HCT116 (cell line): ENCODE data around the gene NOTUM.

Experiments
- MAX ChIP-seq: IDR thresholded peaks from 2 replicates; pipeline ENCODE4 v1.6.1; 2012
- POLR2AphosphoS5 ChIP-seq: IDR thresholded peaks from 2 replicates; pipeline ENCODE4 v1.6.1; 2011; ENCODE audit warnings: mild to moderate bottlenecking, low read depth, low read length, moderate library complexity
- TCF7L2 ChIP-seq: IDR thresholded peaks from 2 replicates; pipeline ENCODE4 v1.7.0; 2011; ENCODE audit warnings: borderline replicate concordance, inconsistent platforms; ENCODE audit not compliant: insufficient read depth, insufficient read length; ENCODE audit errors: extremely low read depth
- TF ChIP-seq, protein P1 (sequence below), 3 experiments: fragments of 200-600 bp in 1 of 3; sonication (generic) in 1 of 3; IDR thresholded peaks in 2 of 3; conservative IDR thresholded peaks in 1 of 3; 2 replicates each; pipeline ENCODE4 v1.5.1; 2012 to 2017; ENCODE audit warnings: low read depth in 2 of 3, low read length in 2 of 3, antibody characterized with exemption in 1 of 3, borderline replicate concordance in 1 of 3, control low read depth in 1 of 3, mild to moderate bottlenecking in 1 of 3, mixed read lengths in 1 of 3, mixed run types in 1 of 3, moderate library complexity in 1 of 3; ENCODE audit not compliant: insufficient read depth in 1 of 3

DNA sequence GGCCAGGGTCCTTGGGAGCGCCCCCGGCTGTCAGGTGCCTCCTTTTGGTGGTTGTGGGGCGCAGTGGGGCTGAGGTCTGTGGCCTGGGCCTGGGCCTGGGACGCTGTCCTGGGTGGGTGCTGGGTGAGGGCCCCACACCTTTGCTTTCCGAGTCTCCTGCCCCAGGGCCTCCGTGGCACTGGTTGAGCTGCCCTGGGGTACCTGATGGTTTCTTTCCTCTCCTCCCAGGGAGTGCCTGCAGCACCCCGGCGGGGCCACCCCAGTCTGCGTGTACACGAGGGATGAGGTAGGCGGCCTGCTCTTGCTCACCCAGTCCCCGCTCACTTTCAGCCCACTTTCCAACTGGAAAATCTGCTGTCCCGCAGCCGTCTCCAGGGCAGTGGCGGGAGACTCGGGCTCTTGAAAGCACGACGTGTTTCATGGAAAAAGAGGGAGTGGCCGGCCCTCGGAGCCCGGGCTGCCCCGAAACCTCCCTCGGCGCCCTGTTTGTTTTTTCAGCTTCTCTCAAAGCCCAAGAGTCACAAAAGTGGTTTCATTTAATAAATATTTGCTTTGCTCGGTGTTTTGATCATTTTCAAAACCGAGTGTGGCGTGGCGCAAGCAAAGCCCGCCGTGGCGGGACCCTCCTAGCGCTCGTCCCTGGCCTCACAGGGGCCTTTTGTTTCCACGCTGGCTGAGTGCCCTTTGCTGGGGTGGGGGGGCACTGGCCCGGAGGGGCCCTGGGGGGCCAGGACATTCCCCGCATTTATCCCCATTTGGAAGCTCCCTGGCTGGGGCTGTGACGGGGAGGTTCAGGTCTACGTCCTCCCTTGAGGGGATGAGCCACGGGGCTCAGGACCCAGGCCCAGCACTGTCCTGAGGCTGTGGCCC lies 33.8 kb upstream of the NOTUM start:
- TF ChIP-seq POLR2AphosphoS5 (no peak), TCF7L2 (no peak), MAX (no peak)
- TF ChIP-seq, protein P1, sequence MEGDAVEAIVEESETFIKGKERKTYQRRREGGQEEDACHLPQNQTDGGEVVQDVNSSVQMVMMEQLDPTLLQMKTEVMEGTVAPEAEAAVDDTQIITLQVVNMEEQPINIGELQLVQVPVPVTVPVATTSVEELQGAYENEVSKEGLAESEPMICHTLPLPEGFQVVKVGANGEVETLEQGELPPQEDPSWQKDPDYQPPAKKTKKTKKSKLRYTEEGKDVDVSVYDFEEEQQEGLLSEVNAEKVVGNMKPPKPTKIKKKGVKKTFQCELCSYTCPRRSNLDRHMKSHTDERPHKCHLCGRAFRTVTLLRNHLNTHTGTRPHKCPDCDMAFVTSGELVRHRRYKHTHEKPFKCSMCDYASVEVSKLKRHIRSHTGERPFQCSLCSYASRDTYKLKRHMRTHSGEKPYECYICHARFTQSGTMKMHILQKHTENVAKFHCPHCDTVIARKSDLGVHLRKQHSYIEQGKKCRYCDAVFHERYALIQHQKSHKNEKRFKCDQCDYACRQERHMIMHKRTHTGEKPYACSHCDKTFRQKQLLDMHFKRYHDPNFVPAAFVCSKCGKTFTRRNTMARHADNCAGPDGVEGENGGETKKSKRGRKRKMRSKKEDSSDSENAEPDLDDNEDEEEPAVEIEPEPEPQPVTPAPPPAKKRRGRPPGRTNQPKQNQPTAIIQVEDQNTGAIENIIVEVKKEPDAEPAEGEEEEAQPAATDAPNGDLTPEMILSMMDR (IDR thresholded peaks at IDR 0.05 in 2 of 3, conservative IDR thresholded peaks at IDR 0.05 in 1 of 3; ENCODE audit: borderline replicate concordance in 1 of 3, insufficient read depth in 1 of 3, low read depth in 2 of 3, low read length in 2 of 3), result no peak
